WERI-Rb-1 (cell line): ENCODE data around the gene TWIST2.

Experiments used
- DNase-seq: peaks from one replicate; pipeline ENCODE4 v3.0.0-alpha.2; 2020
- H3K27ac ChIP-seq: fragments of 250-450 bp; sonication (Bioruptor Pico); 2 replicates; pipeline ENCODE4 v1.5.1; 2020; ENCODE audit warnings: mild to moderate bottlenecking, moderate library complexity
- H3K27me3 ChIP-seq: fragments of 250-450 bp; sonication (Bioruptor Pico); 2 replicates; pipeline ENCODE4 v1.5.1; 2021; ENCODE audit warnings: mild to moderate bottlenecking, low read depth, moderate library complexity; ENCODE audit not compliant: insufficient read depth, severe bottlenecking
- H3K36me3 ChIP-seq: fragments of 250-450 bp; sonication (Bioruptor Pico); 2 replicates; pipeline ENCODE4 v1.5.1; 2020; ENCODE audit warnings: mild to moderate bottlenecking, moderate library complexity
- H3K4me3 ChIP-seq: 2 replicates; pipeline ENCODE4 v1.5.1; 2011; ENCODE audit warnings: low read depth, mild to moderate bottlenecking, control low read depth, low read length
- H3K9me3 ChIP-seq: fragments of 250-450 bp; sonication (Bioruptor Pico); 2 replicates; pipeline ENCODE4 v1.5.1; 2021; ENCODE audit warnings: mild to moderate bottlenecking, moderate library complexity; ENCODE audit not compliant: severe bottlenecking
- TF ChIP-seq, protein P1 (sequence below): IDR thresholded peaks from 2 replicates; pipeline ENCODE4 v1.5.1; 2011; ENCODE audit warnings: low read depth, mild to moderate bottlenecking, control low read depth, inconsistent platforms, low read length

Gene TWIST2

DNA sequence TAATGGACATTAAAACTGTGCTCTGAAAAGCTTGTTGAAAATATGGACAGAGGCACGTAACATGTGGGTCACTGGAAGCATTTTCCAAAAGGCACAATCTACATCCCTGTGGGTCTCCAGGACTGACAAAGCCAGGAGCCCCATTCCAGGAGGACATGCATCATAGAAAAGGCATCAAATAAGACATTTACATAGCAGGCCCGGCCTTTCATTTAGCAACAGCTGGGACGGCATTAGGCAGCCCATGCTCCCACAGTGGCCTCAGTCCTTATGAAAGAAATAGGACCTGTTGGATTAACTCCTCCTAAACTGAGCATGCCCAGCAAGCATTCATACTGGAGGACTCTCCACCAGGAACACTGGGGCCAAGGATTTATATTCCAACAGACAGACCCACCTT lies 72.2 kb downstream of the TWIST2 start:
- TF ChIP-seq, protein P1, sequence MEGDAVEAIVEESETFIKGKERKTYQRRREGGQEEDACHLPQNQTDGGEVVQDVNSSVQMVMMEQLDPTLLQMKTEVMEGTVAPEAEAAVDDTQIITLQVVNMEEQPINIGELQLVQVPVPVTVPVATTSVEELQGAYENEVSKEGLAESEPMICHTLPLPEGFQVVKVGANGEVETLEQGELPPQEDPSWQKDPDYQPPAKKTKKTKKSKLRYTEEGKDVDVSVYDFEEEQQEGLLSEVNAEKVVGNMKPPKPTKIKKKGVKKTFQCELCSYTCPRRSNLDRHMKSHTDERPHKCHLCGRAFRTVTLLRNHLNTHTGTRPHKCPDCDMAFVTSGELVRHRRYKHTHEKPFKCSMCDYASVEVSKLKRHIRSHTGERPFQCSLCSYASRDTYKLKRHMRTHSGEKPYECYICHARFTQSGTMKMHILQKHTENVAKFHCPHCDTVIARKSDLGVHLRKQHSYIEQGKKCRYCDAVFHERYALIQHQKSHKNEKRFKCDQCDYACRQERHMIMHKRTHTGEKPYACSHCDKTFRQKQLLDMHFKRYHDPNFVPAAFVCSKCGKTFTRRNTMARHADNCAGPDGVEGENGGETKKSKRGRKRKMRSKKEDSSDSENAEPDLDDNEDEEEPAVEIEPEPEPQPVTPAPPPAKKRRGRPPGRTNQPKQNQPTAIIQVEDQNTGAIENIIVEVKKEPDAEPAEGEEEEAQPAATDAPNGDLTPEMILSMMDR, result no peak

DNA sequence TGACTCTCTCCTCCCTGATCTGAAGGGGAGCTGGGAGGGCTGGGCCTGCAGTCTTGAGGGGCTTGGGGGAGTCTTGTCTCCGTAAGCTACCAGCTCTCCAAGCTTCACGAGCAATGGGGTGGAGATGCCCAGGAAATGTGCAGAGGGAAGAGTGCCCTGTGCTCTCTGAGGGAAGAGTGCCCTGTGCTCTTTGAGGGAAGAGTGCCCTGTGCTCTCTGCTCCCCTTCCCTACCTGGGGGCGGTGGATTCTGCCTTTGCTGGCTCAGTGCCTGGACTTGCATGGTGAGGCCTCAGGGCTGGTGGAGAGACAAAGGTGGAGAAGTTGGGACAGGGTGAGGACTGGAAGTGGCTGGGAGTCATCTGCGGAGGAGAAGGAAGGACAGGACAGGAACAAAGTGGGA lies 72.7 kb downstream of the TWIST2 start:
- TF ChIP-seq, protein P1, result no peak
- Histone ChIP-seq H3K27ac (no peak overlapping the region), H3K27me3 (peaks cover 93% of the 10 kb centered on the region), H3K36me3 (no peaks in the 10 kb centered on the region), H3K9me3 (no peaks in the 10 kb centered on the region), H3K4me3 (no peak overlapping the region)
- DNase-seq, result no peak

More for the DNA sequence above, 72.2 kb downstream of the TWIST2 start:
- Histone ChIP-seq H3K4me3 (no peak overlapping the region), H3K27me3 (peaks cover 95% of the 10 kb centered on the region), H3K36me3 (no peaks in the 10 kb centered on the region), H3K27ac (no peak overlapping the region), H3K9me3 (no peaks in the 10 kb centered on the region)
- DNase-seq, result no peak

DNA sequence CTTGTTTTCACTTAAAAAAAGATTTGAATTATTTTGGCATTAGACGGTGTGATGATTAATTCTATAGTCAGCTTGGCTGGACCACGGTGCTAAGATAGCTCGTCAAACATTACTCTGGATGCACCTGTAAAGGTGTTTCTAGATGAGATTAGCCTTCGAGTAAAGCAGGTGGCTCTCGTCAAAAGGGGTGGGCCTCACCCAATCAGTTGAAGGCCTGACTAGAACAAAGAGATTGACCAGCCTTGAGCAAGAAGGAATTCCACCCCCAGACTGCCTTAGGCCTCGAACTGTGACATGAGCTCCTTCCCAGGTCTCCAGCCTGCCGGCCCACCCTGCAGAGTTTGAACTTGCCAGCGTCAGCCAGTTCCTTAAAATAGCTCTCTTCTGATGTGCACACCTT lies 73.4 kb downstream of the TWIST2 start:
- DNase-seq, result no peak
- TF ChIP-seq, protein P1, result no peak
- Histone ChIP-seq H3K36me3 (no peaks in the 10 kb centered on the region), H3K27me3 (peaks cover 92% of the 10 kb centered on the region), H3K27ac (no peak overlapping the region), H3K9me3 (no peaks in the 10 kb centered on the region), H3K4me3 (no peak overlapping the region)

DNA sequence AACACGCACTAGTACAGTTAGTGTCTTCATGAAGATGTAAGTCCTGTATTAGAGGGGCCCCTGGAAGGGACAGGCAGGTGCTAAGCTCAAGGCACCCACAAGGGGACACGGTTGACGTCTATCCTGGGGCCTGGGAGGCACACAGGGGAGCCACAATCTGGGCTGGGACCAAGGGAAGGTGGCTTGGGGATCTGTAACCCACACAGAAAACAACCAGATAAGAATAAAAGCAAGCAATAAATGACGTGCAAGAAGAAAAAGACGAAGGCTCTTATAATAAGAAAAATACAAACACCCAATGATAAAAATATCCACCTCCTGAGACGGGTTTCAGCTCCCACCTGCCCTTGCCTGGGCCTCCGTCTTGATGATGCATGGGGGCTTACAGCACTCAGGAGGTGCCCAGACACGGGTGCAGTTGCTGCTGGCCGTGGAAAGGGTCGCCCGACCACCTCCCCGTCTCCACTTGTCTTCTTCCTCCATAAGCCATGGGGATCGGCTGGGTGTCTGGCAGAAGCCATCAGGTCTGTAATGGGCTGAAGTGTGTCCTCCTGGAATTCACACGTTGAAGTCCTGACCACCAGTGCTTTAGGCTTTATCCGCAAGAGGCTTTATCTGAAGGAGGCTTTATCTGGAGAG lies 73.9 kb downstream of the TWIST2 start:
- Histone ChIP-seq H3K27ac (no peak overlapping the region), H3K9me3 (no peaks in the 10 kb centered on the region), H3K36me3 (no peaks in the 10 kb centered on the region), H3K27me3 (peaks cover 92% of the 10 kb centered on the region), H3K4me3 (no peak overlapping the region)
- no peak for DNase-seq
- TF ChIP-seq, protein P1, result no peak

DNA sequence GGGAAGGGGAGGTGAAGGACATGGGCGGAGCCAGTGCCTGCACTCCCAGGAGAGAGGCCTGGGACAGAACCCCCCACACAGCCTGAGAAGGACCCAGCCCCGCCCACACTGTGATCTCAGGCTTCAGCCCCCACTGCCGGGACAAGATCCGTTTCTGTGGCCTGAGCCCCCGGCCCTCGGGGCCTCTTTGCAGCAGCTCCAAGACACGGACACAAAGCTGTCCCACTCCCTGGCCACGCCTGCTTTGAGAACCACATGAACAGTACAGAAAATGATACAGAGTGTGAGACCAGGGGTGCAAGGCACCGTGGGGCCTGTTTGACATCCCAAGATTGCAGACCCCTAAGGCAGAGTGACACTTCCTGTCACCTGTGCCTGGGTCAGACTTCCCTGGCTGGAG lies 74.5 kb downstream of the TWIST2 start:
- no peaks in the 10 kb centered on the region for H3K36me3 ChIP-seq
- no peak overlapping the region for H3K27ac ChIP-seq
- TF ChIP-seq, protein P1, result no peak
- H3K9me3 ChIP-seq, result no peaks in the 10 kb centered on the region
- H3K27me3 ChIP-seq, result peaks cover 92% of the 10 kb centered on the region
- DNase-seq, result no peak
- no peak overlapping the region for H3K4me3 ChIP-seq

DNA sequence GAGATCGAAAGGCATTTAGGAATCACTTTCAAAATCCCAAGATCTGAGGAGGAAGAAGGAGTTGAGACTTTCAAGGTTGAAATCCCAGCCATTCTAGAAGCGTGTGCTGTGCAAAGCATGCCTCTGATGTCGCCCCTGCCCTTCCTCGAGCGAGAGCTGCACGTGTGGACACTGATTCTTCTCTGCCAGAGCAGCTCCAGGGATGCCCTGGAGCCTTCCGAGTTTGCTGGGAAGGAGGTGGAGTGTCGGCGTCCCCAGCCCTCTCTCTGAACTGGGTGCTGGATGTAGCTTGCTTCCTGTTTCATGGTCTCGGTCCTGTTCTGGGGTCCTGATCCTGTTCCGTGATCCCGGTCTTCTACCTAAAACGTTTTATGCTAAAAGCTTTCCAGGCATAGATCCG lies 76.1 kb downstream of the TWIST2 start:
- Histone ChIP-seq H3K27me3 (peaks cover 94% of the 10 kb centered on the region), H3K36me3 (no peaks in the 10 kb centered on the region), H3K27ac (no peak overlapping the region), H3K4me3 (no peak overlapping the region), H3K9me3 (no peaks in the 10 kb centered on the region)
- TF ChIP-seq, protein P1, result no peak
- no peak for DNase-seq
